Spleen (tissue), 7 donors: ENCODE results near the gene DEFB132.

Source experiments
- CTCF ChIP-seq, 11 experiments: fragments of 200-600 bp in 7 of 11; fragments of 450-650 bp in 4 of 11; sonication (generic) in 4 of 11; IDR thresholded peaks in 8 of 11; conservative IDR thresholded peaks in 3 of 11; 1 replicate in 7 of 11; 2 replicates in 4 of 11; pipeline versions ENCODE4 v1.4.0 to v1.8.0; 2016 to 2021; ENCODE audit warnings: antibody characterized with exemption in 11 of 11, inconsistent platforms in 4 of 11, mild to moderate bottlenecking in 1 of 11
- POLR2A ChIP-seq, 3 donors: fragments of 450-650 bp; IDR thresholded peaks; one replicate each; pipeline ENCODE4 v1.5.1; 2017; ENCODE audit warnings: antibody characterized with exemption in 3 of 3, mild to moderate bottlenecking in 1 of 3
- POLR2AphosphoS5 ChIP-seq, 3 donors: sonication (generic); formaldehyde crosslinking; IDR thresholded peaks; one replicate each; pipeline ENCODE4 v1.5.1; 2017; ENCODE audit warnings: antibody characterized with exemption in 3 of 3
- donor health status: DM: no; HTN: no; CAD: no; lungs with moderate emphysema.
- donor health status: DM: no; HTN: no; CAD: no.
- donor health status: DM: no; HTN: no; CAD: no.

- no peak for TF ChIP-seq POLR2A (IDR thresholded peaks at IDR 0.05)
- no peak for TF ChIP-seq CTCF (IDR thresholded peaks at IDR 0.05 in 8 of 11, conservative IDR thresholded peaks at IDR 0.05 in 3 of 11)
- no peak for TF ChIP-seq POLR2AphosphoS5 (IDR thresholded peaks at IDR 0.05)
Measured at GRCh38 chr20:259981-260380, 2.5 kb downstream of the DEFB132 start.
